Measurements from ENCODE around the gene RSAD2. TPM values are rescaled to one million over a fixed set of nuclear protein-coding genes. Genes with fewer than 3 reads are reported as not detected.

Gene RSAD2
- total RNA-seq, 3 donors from 2014 or later, result 8.9 to 35.0 (median 12.0) TPM

GRCh38 chr2:6928452-6928851 is 50.9 kb downstream of the RSAD2 start:
- ATAC-seq (no peak), DNase-seq (no peak)
- intact Hi-C loops (cut with DNase I, micrococcal nuclease), result no loop called here
- Histone ChIP-seq H3K36me3 (ENCODE audit: low read depth) (no peaks in the 10 kb centered on the region), H3K4me1 (ENCODE audit: low read depth) (no peaks in the 10 kb centered on the region), H3K9me3 (no peaks in the 10 kb centered on the region), H3K4me3 (no peak overlapping the region)
- no peak for TF ChIP-seq CTCF (IDR thresholded peaks at IDR 0.05)

GRCh38 chr2:6929196-6929819 is 51.7 kb downstream of the RSAD2 start:
- ATAC-seq, result no peak
- H3K36me3 ChIP-seq (ENCODE audit: low read depth), result no peaks in the 10 kb centered on the region
- no peak for TF ChIP-seq CTCF (IDR thresholded peaks at IDR 0.05)

GRCh38 chr2:6930923-6931647 is 53.5 kb downstream of the RSAD2 start:
- no peak for TF ChIP-seq CTCF (IDR thresholded peaks at IDR 0.05)
- no peaks in the 10 kb centered on the region for H3K4me1 ChIP-seq (ENCODE audit: low read depth)
- DNase-seq, result no peak
- no peaks in the 10 kb centered on the region for H3K9me3 ChIP-seq
- ATAC-seq, result no peak
- H3K4me3 ChIP-seq, result no peak overlapping the region
- H3K36me3 ChIP-seq (ENCODE audit: low read depth), result no peaks in the 10 kb centered on the region
- intact Hi-C loops (cut with DNase I, micrococcal nuclease), result no loop called here

More at GRCh38 chr2:6929196-6929819, 51.7 kb downstream of the RSAD2 start:
- Histone ChIP-seq H3K9me3 (no peaks in the 10 kb centered on the region), H3K4me3 (no peak overlapping the region), H3K4me1 (ENCODE audit: low read depth) (no peaks in the 10 kb centered on the region)
- intact Hi-C loops (cut with DNase I, micrococcal nuclease), result no loop called here
- no peak for DNase-seq

- ATAC-seq (no peak), DNase-seq (no peak)
- Histone ChIP-seq H3K4me1 (ENCODE audit: low read depth) (no peaks in the 10 kb centered on the region), H3K4me3 (no peak overlapping the region), H3K9me3 (no peaks in the 10 kb centered on the region), H3K36me3 (ENCODE audit: low read depth) (no peaks in the 10 kb centered on the region)
- no peak for TF ChIP-seq CTCF (IDR thresholded peaks at IDR 0.05)
- intact Hi-C loops (cut with DNase I, micrococcal nuclease), result no loop called here
Observed at GRCh38 chr2:6931753-6932152, 54.2 kb downstream of the RSAD2 start.

GRCh38 chr2:6932206-6932605 is 54.6 kb downstream of the RSAD2 start:
- ATAC-seq (no peak), DNase-seq (no peak)
- no peaks in the 10 kb centered on the region for H3K4me1 ChIP-seq (ENCODE audit: low read depth)
- H3K9me3 ChIP-seq, result no peaks in the 10 kb centered on the region
- H3K4me3 ChIP-seq, result no peak overlapping the region
- intact Hi-C loops (cut with DNase I, micrococcal nuclease), result no loop called here
- no peak for TF ChIP-seq CTCF (IDR thresholded peaks at IDR 0.05)
- H3K36me3 ChIP-seq (ENCODE audit: low read depth), result no peaks in the 10 kb centered on the region
